T-cell (primary cell): ENCODE data around the gene TBRG4. TPM values are rescaled to one million over a fixed set of nuclear protein-coding genes. Genes with fewer than 3 reads are reported as not detected.
A peak's percentile ranks its signal among the peaks of the same experiment; 100 is the strongest.

Experiments
- ATAC-seq, 4 experiments: fragments of 200-7000 bp in 3 of 4; fragments of 150-1000 bp in 1 of 4; cut with Tn5 transposase; replicated peaks in 1 of 4; 1 replicate in 3 of 4; 2 replicates in 1 of 4; pipeline ENCODE4 v1.10.0; 2021; ENCODE audit warnings: moderate library complexity in 3 of 4, mild to moderate bottlenecking in 2 of 4, moderate number of reproducible peaks in 1 of 4
- CTCF ChIA-PET, 2 donors: fragments of 300-600 bp; sonication (Branson Sonifier 250); formaldehyde crosslinking; loops; one replicate each; lab custom pipeline; 2022; ENCODE audit warnings: antibody characterized with exemption in 2 of 2; lab: Charles Lee
- POLR2A ChIA-PET, 2 donors: fragments of 300-600 bp; sonication (Branson Sonifier 250); formaldehyde crosslinking; loops; one replicate each; lab custom pipeline; 2022; ENCODE audit warnings: antibody characterized with exemption in 2 of 2; lab: Charles Lee
- DNase-seq, 35 experiments: peaks; one replicate each; pipeline versions ENCODE4 v3.0.0 to v3.0.0-alpha.2; 2013 to 2023
- H3K27ac ChIP-seq: one replicate; pipeline ENCODE4 v1.5.1; 2013; ENCODE audit warnings: low read length
- H3K27me3 ChIP-seq, 2 experiments: replicated peaks in 1 of 2; 1 replicate in 1 of 2; 2 replicates in 1 of 2; pipeline versions ENCODE4 v1.6.1 to v1.7.0; 2013; ENCODE audit warnings: low read length in 1 of 2, mixed read lengths in 1 of 2; ENCODE audit not compliant: control insufficient read depth in 2 of 2, insufficient read depth in 2 of 2; ENCODE audit errors: extremely low read depth in 1 of 2
- H3K36me3 ChIP-seq, 2 donors: 1 replicate in 1 of 2; 2 replicates in 1 of 2; pipeline versions ENCODE4 v1.6.1 to v1.7.0; 2013; ENCODE audit warnings: low read length in 1 of 2; ENCODE audit not compliant: control insufficient read depth in 2 of 2, insufficient read depth in 1 of 2; ENCODE audit errors: extremely low read depth in 1 of 2
- H3K4me1 ChIP-seq, 2 experiments: 1 replicate in 1 of 2; 2 replicates in 1 of 2; pipeline versions ENCODE4 v1.6.1 to v1.7.0; 2013; ENCODE audit warnings: low read length in 2 of 2, mixed read lengths in 1 of 2; ENCODE audit not compliant: insufficient read depth in 2 of 2, control insufficient read depth in 1 of 2; ENCODE audit errors: extremely low read depth in 1 of 2
- H3K4me3 ChIP-seq, 2 donors: 1 replicate in 1 of 2; 2 replicates in 1 of 2; pipeline versions ENCODE4 v1.5.1 to v1.7.0; 2013; ENCODE audit warnings: mild to moderate bottlenecking in 2 of 2, low read length in 1 of 2, moderate library complexity in 1 of 2; ENCODE audit not compliant: control insufficient read depth in 1 of 2; ENCODE audit errors: extremely low read depth in 1 of 2
- H3K9me3 ChIP-seq: 2 replicates; pipeline ENCODE4 v1.7.0; 2013
- H3K27ac Mint-ChIP-seq, 2 donors: one replicate each; pipeline ENCODE4 v1.8.0; 2020 to 2021; ENCODE audit warnings: mild to moderate bottlenecking in 2 of 2, mixed read lengths in 2 of 2
- H3K27me3 Mint-ChIP-seq, 2 donors: one replicate each; pipeline ENCODE4 v1.8.0; 2021 to 2022; ENCODE audit warnings: mixed read lengths in 2 of 2
- H3K36me3 Mint-ChIP-seq: one replicate; pipeline ENCODE4 v1.8.0; 2021; ENCODE audit warnings: mixed read lengths
- H3K4me1 Mint-ChIP-seq, 3 donors: one replicate each; pipeline ENCODE4 v1.8.0; 2020 to 2022; ENCODE audit warnings: mixed read lengths in 3 of 3, mild to moderate bottlenecking in 1 of 3
- H3K4me3 Mint-ChIP-seq, 3 donors: one replicate each; pipeline ENCODE4 v1.8.0; 2020 to 2022; ENCODE audit warnings: mild to moderate bottlenecking in 3 of 3, mixed read lengths in 3 of 3, moderate library complexity in 3 of 3
- H3K9me3 Mint-ChIP-seq, 3 donors: one replicate each; pipeline ENCODE4 v1.8.0; 2020 to 2022; ENCODE audit warnings: mixed read lengths in 3 of 3
- WGBS: methylation state at CpG from one replicate; pipeline ENCODE4 v1.1.5; 2013; ENCODE audit warnings: missing lambda C conversion rate; ENCODE audit not compliant: insufficient coverage; 5-methylcytosine and 5-hydroxymethylcytosine counted together
- total RNA-seq, 35 experiments: library from RNA in 6 of 35; stranded (reverse) in 6 of 35; fragments of 120-200 nt in 1 of 35; gene quantifications; one replicate each; pipeline versions ENCODE4 v1.2.1 to v1.2.4 and lab custom pipeline; 2013 to 2026

The TBRG4 gene
- total RNA-seq, 5 donors from 2014 or later (not counting 1 experiment from before 2014, with no cell fraction given): 94.3 to 142 (median 122) TPM

DNA sequence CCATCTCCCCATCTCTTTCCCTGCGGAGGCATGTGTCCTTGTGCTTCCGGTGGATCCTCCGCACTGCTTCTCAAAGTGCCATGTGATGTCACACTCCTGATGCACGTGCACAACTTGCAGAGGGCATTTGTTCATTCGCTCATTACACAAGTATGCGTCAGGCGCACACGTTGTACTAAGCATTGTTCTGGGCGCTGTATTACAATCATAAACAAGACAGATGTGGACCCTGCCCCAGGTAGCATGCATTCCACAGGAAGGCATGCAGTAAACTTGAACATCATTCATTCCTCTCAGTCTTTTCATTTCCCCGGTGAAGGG is 37.1 kb upstream of the TBRG4 start:
- Histone ChIP-seq H3K9me3 (no peaks in the 10 kb centered on the region), H3K4me1 (no peaks in the 10 kb centered on the region), H3K36me3 (no peaks in the 10 kb centered on the region), H3K4me3 (no peak overlapping the region), H3K27me3 (peaks cover 0 to 52% of the 10 kb centered on the region in 2 experiments), H3K27ac (no peak overlapping the region)
- Mint-ChIP-seq H3K27me3 (peaks cover 21 to 36% of the 10 kb centered on the region in 2 donors), H3K4me1 (no peaks in the 10 kb centered on the region), H3K9me3 (no peaks in the 10 kb centered on the region), H3K36me3 (no peaks in the 10 kb centered on the region), H3K4me3 (no peak overlapping the region), H3K27ac (no peak overlapping the region)
- no peak for DNase-seq
- ChIA-PET CTCF (no interaction called here), POLR2A (no interaction called here)
- 89% methylated on average over 8 of the region's 10 CpGs for WGBS
- ATAC-seq: no peak

DNA sequence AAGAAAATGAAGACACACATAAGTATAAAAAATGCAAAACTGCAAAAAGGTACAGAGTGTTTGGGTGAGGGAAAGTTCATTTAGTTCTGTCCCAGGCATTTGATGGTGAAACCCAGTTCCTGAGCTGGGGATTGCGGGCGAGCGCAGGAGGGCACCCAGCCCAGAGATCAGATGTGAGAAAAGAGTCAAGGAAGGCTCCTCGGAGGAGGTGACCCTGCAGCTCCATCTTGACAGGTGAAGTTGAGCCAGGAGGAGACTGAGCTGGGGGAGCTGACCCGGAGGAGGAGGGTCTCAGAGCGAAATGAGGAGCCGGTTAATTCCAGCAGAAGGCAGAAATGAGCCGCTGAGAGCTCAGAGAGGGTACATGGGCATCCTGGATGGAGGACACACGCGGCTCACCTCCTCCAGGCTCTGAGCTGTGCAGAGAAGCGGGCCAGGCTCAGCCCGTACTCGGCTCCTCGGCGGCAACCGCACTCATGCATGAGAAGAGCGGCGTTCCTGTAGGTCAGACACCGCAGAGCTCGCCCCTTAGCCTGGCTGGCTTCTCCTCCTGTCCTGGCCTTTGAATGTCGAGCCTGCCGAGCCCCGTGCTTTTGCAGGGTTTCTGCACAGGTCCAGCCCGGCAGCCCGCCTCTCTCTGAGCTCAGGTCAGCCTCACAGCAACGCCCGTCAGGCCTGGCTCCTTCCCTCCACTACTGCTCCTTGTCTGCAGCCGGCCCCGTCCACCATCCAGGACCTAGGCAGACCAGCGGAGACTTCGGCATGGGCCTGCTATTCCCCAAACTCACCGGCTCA is 36.6 kb upstream of the TBRG4 start:
- DNase-seq: no peak

GRCh38 chr7:45146531-45147379 is 35.3 kb upstream of the TBRG4 start:
- no peaks in the 10 kb centered on the region for H3K4me1 Mint-ChIP-seq
- H3K36me3 ChIP-seq: no peaks in the 10 kb centered on the region
- POLR2A ChIA-PET: no interaction called here

More for the DNA sequence above, 36.6 kb upstream of the TBRG4 start:
- WGBS: 70% methylated on average over 32 of the region's 32 CpGs
- POLR2A ChIA-PET: no interaction called here
- H3K4me1 Mint-ChIP-seq: no peaks in the 10 kb centered on the region
- Histone ChIP-seq H3K4me3 (no peak overlapping the region), H3K27me3 (peaks cover 0 to 52% of the 10 kb centered on the region in 2 experiments), H3K9me3 (no peaks in the 10 kb centered on the region), H3K4me1 (no peaks in the 10 kb centered on the region), H3K36me3 (no peaks in the 10 kb centered on the region), H3K27ac (no peak overlapping the region)
- no peak overlapping the region for H3K4me3 Mint-ChIP-seq
- H3K27me3 Mint-ChIP-seq: peaks cover 21 to 36% of the 10 kb centered on the region in 2 donors
- CTCF ChIA-PET: no interaction called here
- no peak overlapping the region for H3K27ac Mint-ChIP-seq
- no peaks in the 10 kb centered on the region for H3K36me3 Mint-ChIP-seq
- peak in 1 of 4 experiments; percentile 20 for ATAC-seq
- no peaks in the 10 kb centered on the region for H3K9me3 Mint-ChIP-seq

DNA sequence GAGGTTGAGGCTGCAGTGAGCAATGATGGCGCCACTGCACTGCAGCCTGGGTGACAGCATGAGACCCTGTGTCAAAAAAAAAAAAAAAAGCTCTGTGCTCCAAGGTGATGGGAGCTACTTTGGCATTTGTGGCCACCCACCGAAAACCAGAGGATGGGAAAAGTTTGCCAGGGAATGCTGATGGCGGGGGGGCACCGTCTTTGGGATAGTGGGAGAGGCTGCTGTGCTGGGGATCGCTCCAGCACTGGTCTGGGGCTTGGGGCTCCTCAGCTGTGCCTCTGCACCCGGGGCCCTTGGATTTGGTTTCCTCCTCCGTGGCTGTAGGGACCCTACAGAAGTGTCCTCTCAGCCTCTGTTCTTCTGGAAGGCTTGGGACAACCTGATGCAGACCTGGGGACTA is 34.4 kb upstream of the TBRG4 start:
- POLR2A ChIA-PET: no interaction called here
- Histone ChIP-seq H3K4me3 (no peak overlapping the region), H3K36me3 (no peaks in the 10 kb centered on the region), H3K4me1 (no peaks in the 10 kb centered on the region), H3K27me3 (peaks cover 0 to 44% of the 10 kb centered on the region in 2 experiments), H3K9me3 (no peaks in the 10 kb centered on the region), H3K27ac (no peak overlapping the region)
- H3K9me3 Mint-ChIP-seq: no peaks in the 10 kb centered on the region
- no peaks in the 10 kb centered on the region for H3K4me1 Mint-ChIP-seq
- DNase-seq: no peak
- 68% methylated on average over 6 of the region's 7 CpGs for WGBS
- H3K4me3 Mint-ChIP-seq: no peak overlapping the region
- CTCF ChIA-PET: interaction anchor here in 1 of 2 donors (0.6 kb wide), 2 partner anchors 340 to 1593 kb away, joined by 3 read pairs; no protein-coding TSS in a partner anchor
- no peaks in the 10 kb centered on the region for H3K36me3 Mint-ChIP-seq
- no peak for ATAC-seq
- no peak overlapping the region for H3K27ac Mint-ChIP-seq
- peaks cover 21 to 31% of the 10 kb centered on the region in 2 donors for H3K27me3 Mint-ChIP-seq

More at GRCh38 chr7:45146531-45147379, 35.3 kb upstream of the TBRG4 start:
- H3K36me3 Mint-ChIP-seq: no peaks in the 10 kb centered on the region
- ATAC-seq (no peak), DNase-seq (no peak)
- Histone ChIP-seq H3K27ac (no peak overlapping the region), H3K4me1 (no peaks in the 10 kb centered on the region), H3K4me3 (no peak overlapping the region), H3K9me3 (no peaks in the 10 kb centered on the region), H3K27me3 (peaks cover 0 to 52% of the 10 kb centered on the region in 2 experiments)
- CTCF ChIA-PET: no interaction called here
- no peak overlapping the region for H3K4me3 Mint-ChIP-seq
- no peaks in the 10 kb centered on the region for H3K9me3 Mint-ChIP-seq
- 84% methylated on average over 18 of the region's 19 CpGs for WGBS
- peaks cover 21 to 36% of the 10 kb centered on the region in 2 donors for H3K27me3 Mint-ChIP-seq
- H3K27ac Mint-ChIP-seq: no peak overlapping the region

GRCh38 chr7:45143616-45144015 is 32.1 kb upstream of the TBRG4 start:
- H3K9me3 ChIP-seq: no peaks in the 10 kb centered on the region
- H3K4me3 Mint-ChIP-seq: no peak overlapping the region
- no peaks in the 10 kb centered on the region for H3K4me1 Mint-ChIP-seq
- CTCF ChIA-PET: no interaction called here
- H3K36me3 Mint-ChIP-seq: no peaks in the 10 kb centered on the region
- ATAC-seq (no peak), DNase-seq (no peak)
- H3K4me1 ChIP-seq: no peaks in the 10 kb centered on the region
- H3K27ac ChIP-seq: no peak overlapping the region
- H3K9me3 Mint-ChIP-seq: no peaks in the 10 kb centered on the region
- H3K36me3 ChIP-seq: no peaks in the 10 kb centered on the region
- POLR2A ChIA-PET: no interaction called here
- WGBS: no CpG with 5 or more reads among the region's 4 CpGs
- H3K27ac Mint-ChIP-seq: no peak overlapping the region
- peaks cover 17 to 22% of the 10 kb centered on the region in 2 donors for H3K27me3 Mint-ChIP-seq
- peaks cover 0 to 36% of the 10 kb centered on the region in 2 experiments for H3K27me3 ChIP-seq
- no peak overlapping the region for H3K4me3 ChIP-seq

- POLR2A ChIA-PET: no interaction called here
- ATAC-seq: no peak
Measured at GRCh38 chr7:45140827-45141226, 29.3 kb upstream of the TBRG4 start.

More at GRCh38 chr7:45140827-45141226, 29.3 kb upstream of the TBRG4 start:
- peaks cover 7 to 14% of the 10 kb centered on the region in 2 donors for H3K27me3 Mint-ChIP-seq
- DNase-seq: no peak
- WGBS: 90% methylated on average over 2 of the region's 4 CpGs
- Histone ChIP-seq H3K9me3 (no peaks in the 10 kb centered on the region), H3K4me3 (no peak overlapping the region), H3K27me3 (peaks cover 0 to 13% of the 10 kb centered on the region in 2 experiments), H3K27ac (no peak overlapping the region), H3K36me3 (no peaks in the 10 kb centered on the region), H3K4me1 (peaks cover 0 to 3% of the 10 kb centered on the region in 2 experiments)
- no peaks in the 10 kb centered on the region for H3K36me3 Mint-ChIP-seq
- peaks cover 2 to 6% (median 4%) of the 10 kb centered on the region in 3 donors for H3K4me1 Mint-ChIP-seq
- CTCF ChIA-PET: no interaction called here
- H3K4me3 Mint-ChIP-seq: no peak overlapping the region
- no peak overlapping the region for H3K27ac Mint-ChIP-seq
- no peaks in the 10 kb centered on the region for H3K9me3 Mint-ChIP-seq
